ENCODE data around the gene MOXD1.
"Not testable (repeated sequence)": the region's sequence is repeated elsewhere in the genome, so short reads cannot be mapped to it uniquely, and the experiment has no call there.

MOXD1 gene

DNA sequence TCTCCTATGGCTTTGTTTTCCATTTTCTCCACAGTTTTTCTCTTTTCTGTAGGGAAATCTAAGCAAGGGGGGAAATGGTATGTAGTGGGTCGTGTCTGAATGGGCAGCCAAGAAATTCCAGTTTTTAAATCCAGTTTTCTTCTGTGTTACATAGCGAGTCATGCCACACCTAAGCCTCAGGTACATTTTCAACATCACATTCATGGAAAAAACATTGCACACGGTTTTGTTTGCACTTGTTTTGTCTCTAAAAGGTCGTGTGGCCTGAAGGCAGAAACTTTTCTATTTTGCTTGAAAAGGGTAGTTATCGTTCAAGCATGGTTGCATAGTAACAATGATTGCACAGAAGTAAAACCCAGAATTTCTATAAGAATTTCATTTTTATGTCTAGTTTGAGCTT is 70.5 kb downstream of the MOXD1 start:
- H3K4me3 ChIP-seq (ENCODE audit: low read depth in 1 of 2, low read length in 1 of 2), result no peak overlapping the region
- TF ChIP-seq, protein P1, sequence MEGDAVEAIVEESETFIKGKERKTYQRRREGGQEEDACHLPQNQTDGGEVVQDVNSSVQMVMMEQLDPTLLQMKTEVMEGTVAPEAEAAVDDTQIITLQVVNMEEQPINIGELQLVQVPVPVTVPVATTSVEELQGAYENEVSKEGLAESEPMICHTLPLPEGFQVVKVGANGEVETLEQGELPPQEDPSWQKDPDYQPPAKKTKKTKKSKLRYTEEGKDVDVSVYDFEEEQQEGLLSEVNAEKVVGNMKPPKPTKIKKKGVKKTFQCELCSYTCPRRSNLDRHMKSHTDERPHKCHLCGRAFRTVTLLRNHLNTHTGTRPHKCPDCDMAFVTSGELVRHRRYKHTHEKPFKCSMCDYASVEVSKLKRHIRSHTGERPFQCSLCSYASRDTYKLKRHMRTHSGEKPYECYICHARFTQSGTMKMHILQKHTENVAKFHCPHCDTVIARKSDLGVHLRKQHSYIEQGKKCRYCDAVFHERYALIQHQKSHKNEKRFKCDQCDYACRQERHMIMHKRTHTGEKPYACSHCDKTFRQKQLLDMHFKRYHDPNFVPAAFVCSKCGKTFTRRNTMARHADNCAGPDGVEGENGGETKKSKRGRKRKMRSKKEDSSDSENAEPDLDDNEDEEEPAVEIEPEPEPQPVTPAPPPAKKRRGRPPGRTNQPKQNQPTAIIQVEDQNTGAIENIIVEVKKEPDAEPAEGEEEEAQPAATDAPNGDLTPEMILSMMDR (IDR thresholded peaks at IDR 0.05), result no peak
- no peak overlapping the region for H3K27ac ChIP-seq
- no peaks in the 10 kb centered on the region for H3K4me1 ChIP-seq (ENCODE audit: control insufficient read depth in 1 of 2, insufficient read depth in 1 of 2, low read depth in 1 of 2, low read length in 1 of 2)
- H3K27me3 ChIP-seq, result no peaks in the 10 kb centered on the region
- H3K36me3 ChIP-seq, result no peaks in the 10 kb centered on the region
- H3K9me3 ChIP-seq, result no peaks in the 10 kb centered on the region

DNA sequence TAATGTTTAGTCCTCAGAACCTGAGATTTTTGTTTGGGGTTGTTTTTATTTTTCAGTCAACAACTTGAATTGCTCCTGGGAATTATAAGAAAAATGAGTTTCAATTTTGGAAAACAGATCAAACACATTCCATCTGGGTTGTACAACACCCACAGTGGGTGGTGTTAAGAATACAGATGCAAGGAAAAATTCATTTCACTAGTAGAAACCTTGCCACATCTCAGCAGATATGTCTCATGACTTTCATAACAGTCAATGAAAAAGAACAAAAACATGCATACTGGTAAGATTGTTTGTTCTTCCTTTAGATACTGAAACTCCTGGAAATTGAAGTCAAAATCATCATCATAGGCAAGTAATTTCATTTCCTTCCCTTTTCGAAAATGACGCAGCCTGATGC is 78.9 kb downstream of the MOXD1 start:
- no peaks in the 10 kb centered on the region for H3K27me3 ChIP-seq

DNA sequence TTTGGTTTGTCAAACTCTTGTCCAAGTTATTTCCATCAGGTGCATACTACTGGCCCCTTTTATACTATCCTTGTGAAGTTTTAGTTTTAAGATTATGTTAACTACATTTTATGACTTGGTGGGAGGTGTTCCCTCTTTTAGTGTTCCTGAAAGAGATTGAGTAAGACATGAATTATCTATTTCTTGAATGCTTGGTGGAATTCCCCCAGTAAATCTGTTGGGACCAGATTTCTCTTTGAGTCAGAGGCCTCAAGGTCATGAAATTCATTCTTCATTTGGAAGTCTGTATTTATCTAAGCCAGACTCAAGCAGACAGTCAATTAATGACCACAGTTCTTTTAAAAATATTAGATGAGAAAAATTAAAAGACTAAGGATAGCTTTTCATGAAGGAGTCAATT is 81.3 kb downstream of the MOXD1 start:
- H3K36me3 ChIP-seq, result no peaks in the 10 kb centered on the region
- H3K27me3 ChIP-seq, result no peaks in the 10 kb centered on the region
- H3K9me3 ChIP-seq, result no peaks in the 10 kb centered on the region
- no peaks in the 10 kb centered on the region for H3K4me1 ChIP-seq (ENCODE audit: control insufficient read depth in 1 of 2, insufficient read depth in 1 of 2, low read depth in 1 of 2, low read length in 1 of 2)
- H3K27ac ChIP-seq, result no peak overlapping the region
- TF ChIP-seq, protein P1 (IDR thresholded peaks at IDR 0.05), result no peak
- H3K4me3 ChIP-seq (ENCODE audit: low read depth in 1 of 2, low read length in 1 of 2), result no peak overlapping the region

More for the DNA sequence above, 78.9 kb downstream of the MOXD1 start:
- Histone ChIP-seq H3K36me3 (no peaks in the 10 kb centered on the region), H3K27ac (no peak overlapping the region), H3K4me1 (ENCODE audit: control insufficient read depth in 1 of 2, insufficient read depth in 1 of 2, low read depth in 1 of 2, low read length in 1 of 2) (no peaks in the 10 kb centered on the region), H3K4me3 (ENCODE audit: low read depth in 1 of 2, low read length in 1 of 2) (no peak overlapping the region), H3K9me3 (no peaks in the 10 kb centered on the region)
- TF ChIP-seq, protein P1 (IDR thresholded peaks at IDR 0.05), result no peak

GRCh38 chr6:132316970-132317369 is 84.3 kb downstream of the MOXD1 start:
- Histone ChIP-seq H3K9me3 (no peaks in the 10 kb centered on the region), H3K4me1 (ENCODE audit: control insufficient read depth in 1 of 2, insufficient read depth in 1 of 2, low read depth in 1 of 2, low read length in 1 of 2) (no peaks in the 10 kb centered on the region), H3K36me3 (no peaks in the 10 kb centered on the region), H3K27ac (no peak overlapping the region), H3K4me3 (ENCODE audit: low read depth in 1 of 2, low read length in 1 of 2) (no peak overlapping the region), H3K27me3 (no peaks in the 10 kb centered on the region)
- TF ChIP-seq, protein P1 (IDR thresholded peaks at IDR 0.05), result no peak

- no peak overlapping the region for H3K4me3 ChIP-seq (ENCODE audit: low read depth in 1 of 2, low read length in 1 of 2)
- H3K27ac ChIP-seq, result no peak overlapping the region
- H3K27me3 ChIP-seq, result no peaks in the 10 kb centered on the region
- no peaks in the 10 kb centered on the region for H3K36me3 ChIP-seq
- H3K9me3 ChIP-seq, result no peaks in the 10 kb centered on the region
- TF ChIP-seq, protein P1 (IDR thresholded peaks at IDR 0.05), result no peak
- H3K4me1 ChIP-seq (ENCODE audit: control insufficient read depth in 1 of 2, insufficient read depth in 1 of 2, low read depth in 1 of 2, low read length in 1 of 2), result no peaks in the 10 kb centered on the region
Observed at GRCh38 chr6:132314432-132314831, 86.8 kb downstream of the MOXD1 start.

GRCh38 chr6:132310921-132311320 is 90.4 kb downstream of the MOXD1 start:
- no peaks in the 10 kb centered on the region for H3K9me3 ChIP-seq
- no peak overlapping the region for H3K27ac ChIP-seq
- no peaks in the 10 kb centered on the region for H3K36me3 ChIP-seq
- H3K4me3 ChIP-seq (ENCODE audit: low read depth in 1 of 2, low read length in 1 of 2), result no peak overlapping the region
- H3K27me3 ChIP-seq, result no peaks in the 10 kb centered on the region
- TF ChIP-seq, protein P1 (IDR thresholded peaks at IDR 0.05), result no peak
- H3K4me1 ChIP-seq (ENCODE audit: control insufficient read depth in 1 of 2, insufficient read depth in 1 of 2, low read depth in 1 of 2, low read length in 1 of 2), result no peaks in the 10 kb centered on the region

DNA sequence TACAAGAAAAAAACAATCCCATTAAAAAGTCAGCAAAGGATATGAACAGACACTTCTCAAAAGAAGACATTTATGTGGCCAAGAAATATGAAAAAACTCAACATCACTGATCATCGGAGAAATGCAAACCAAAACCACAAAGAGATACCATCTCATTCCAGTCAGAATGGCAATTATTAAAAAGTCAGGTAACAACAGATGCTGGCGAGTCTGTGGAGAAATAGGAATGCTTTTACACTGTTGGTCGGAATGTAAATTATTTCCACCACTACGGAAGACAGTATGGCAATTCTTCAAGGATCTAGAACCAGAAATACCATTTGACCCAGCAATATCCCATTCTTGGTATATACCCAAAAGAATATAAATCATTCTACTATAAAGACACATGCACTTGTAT is 91.1 kb downstream of the MOXD1 start:
- H3K27ac ChIP-seq; H3K27me3 ChIP-seq; H3K9me3 ChIP-seq; H3K36me3 ChIP-seq; H3K4me3 ChIP-seq (ENCODE audit: low read depth in 1 of 2, low read length in 1 of 2); H3K4me1 ChIP-seq (ENCODE audit: control insufficient read depth in 1 of 2, insufficient read depth in 1 of 2, low read depth in 1 of 2, low read length in 1 of 2): not testable (repeated sequence)

Data from neutrophil (primary cell).